GM12874 (cell line): ENCODE results near the gene CACTIN.

Experiments used
- CTCF ChIP-seq: IDR thresholded peaks from 2 replicates; pipeline ENCODE4 v1.5.1; 2011; ENCODE audit warnings: low read depth, mild to moderate bottlenecking, control low read depth, low read length, moderate library complexity; ENCODE audit not compliant: insufficient read depth

The CACTIN gene

DNA sequence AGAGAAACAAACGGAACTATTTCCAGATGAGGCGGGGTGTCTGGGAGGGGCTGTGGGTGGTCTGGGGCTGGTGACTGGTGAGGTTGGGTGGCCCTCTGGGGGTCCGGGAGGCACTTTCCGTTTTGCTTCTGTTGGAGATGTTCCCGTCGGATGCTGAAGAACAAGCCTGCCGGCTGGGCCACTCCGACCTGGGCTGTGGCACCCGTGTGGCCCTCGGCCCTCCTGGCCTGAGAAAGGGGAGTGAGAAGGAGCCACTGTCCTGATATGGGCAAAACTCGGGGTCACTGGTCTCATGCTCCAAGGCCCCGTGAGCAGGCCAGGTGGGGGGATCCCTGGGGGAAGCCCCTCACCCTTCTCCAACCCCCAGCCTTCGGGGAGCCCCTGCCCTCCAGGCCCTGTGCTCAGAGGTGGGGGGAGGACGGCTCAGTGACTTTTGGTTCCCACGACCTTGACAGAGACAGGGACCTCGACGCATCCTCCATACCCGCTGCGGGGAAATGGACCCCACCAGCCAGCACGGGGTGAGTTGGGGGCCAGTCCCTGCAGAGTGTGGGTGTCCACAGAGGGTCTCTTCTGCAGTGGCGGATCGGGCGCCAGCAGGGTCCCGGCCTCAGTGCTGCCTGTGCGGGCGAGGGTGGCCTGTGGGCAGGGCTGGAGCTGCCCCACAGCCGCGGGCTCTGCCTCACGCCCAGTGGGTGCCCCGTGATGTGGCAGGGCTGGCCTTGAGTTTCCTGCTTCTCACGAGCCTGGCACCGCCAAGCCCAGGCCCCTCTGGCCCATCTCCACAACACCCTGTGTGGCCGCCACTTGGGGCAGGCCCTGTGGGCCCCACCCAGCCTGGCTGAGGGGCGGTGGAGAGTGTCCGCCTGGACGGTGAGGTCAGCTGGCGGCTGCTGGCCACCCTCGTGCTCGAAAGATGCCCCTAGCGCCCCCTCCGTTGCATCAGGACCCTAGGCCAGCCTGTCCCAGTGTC lies 15.6 kb downstream of the CACTIN start:
- TF ChIP-seq CTCF, result no peak

DNA sequence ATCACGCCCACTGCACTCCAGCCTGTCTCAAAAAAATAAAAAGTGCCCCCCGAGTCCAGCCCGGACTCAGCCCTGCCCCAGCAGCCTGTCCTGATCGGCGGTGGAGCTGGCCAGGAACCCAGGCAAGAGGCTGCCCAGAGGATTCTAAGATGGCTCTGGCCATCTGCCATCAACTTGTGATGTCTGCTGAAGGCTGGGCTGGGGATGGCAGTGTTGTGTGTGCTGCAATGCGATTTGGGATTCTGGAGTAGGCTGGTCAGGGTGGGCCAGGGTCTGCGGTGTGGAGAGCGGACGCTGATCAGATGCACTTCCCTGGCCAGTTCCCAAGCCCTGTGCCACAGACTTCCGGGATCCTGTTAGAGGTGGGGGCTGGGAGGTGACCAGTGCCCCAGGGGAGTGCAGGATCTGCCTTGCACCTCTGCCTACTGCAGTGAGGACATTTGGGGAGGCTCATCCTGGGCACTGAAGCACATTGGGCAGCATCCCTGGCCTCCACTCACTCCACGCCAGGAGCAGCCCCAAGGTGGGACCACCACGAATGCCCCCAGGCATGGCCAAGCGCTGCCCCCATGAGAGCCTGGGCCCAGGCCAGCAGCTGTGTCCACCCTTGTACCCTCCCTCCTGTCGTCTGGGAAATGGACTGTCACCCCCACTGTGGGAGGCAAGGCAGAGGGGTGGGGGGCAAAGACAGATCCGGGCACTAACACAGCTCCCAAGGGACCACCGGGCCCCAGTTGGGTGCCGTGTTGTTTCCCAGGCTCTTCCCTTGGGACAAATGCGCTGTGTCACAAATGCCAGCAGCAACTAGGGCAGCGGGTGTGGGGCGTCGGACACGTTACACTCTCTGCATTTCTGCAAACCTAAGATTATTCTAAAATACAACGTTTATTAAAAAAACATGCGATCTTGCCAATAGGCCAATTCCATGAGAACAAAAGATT lies 16.5 kb downstream of the CACTIN start:
- TF ChIP-seq CTCF, result no peak

DNA sequence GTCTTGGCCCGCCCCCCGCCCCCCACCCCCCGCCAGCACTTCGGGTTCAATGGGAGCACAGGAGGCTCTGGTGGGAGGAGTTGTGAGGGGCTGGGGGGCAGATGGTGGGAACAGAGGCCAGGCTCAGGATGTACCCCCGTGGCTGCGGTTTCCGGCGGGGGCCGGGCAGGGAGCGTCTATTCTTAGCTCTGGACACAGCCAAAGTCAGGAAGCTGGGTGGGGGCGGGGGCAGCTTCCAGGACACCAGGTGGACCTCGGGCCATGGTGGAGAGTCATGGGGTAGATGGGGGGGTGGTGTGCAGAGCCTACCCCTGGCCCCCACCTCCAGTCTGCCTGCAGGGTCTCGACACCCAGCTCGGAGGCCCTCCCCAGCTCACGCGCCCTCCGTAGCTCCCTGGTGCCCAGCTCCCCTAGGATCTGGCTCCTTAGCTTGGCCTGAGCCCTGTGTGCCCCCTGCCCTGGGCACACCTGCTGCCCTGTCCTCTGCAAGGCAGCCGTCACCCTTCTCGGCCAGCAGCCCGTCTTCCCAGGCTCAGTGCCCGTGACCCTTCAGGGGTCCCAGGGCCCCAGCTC lies 17.8 kb downstream of the CACTIN start:
- no peak for TF ChIP-seq CTCF

DNA sequence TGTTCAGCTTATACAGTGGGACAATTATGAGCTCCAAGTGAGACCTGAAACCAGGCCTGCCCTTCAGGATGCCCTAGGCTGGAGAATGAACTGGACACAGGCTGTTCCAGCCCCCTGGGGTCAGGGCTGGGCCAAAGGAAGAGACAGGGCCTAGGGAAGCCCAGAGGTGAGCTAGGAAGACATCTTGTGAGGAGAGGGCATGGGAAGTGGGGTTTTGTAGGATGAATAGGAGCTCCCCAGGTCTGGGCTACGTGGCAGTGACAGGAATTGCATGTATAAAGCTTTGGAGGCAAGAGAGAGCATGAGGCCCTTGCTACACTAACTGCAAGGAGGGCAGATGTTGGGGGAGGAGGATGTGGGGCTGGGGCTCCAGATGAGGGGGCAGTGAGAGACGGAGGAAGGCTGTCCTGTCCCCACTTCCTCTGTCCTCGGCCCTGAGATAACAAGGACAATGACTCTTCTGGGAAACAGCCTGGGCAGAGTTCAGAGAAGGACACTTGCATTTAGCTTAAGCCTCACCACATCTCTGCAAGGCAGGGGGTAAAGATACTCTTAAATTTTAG lies 18.4 kb downstream of the CACTIN start:
- TF ChIP-seq CTCF, result no peak

DNA sequence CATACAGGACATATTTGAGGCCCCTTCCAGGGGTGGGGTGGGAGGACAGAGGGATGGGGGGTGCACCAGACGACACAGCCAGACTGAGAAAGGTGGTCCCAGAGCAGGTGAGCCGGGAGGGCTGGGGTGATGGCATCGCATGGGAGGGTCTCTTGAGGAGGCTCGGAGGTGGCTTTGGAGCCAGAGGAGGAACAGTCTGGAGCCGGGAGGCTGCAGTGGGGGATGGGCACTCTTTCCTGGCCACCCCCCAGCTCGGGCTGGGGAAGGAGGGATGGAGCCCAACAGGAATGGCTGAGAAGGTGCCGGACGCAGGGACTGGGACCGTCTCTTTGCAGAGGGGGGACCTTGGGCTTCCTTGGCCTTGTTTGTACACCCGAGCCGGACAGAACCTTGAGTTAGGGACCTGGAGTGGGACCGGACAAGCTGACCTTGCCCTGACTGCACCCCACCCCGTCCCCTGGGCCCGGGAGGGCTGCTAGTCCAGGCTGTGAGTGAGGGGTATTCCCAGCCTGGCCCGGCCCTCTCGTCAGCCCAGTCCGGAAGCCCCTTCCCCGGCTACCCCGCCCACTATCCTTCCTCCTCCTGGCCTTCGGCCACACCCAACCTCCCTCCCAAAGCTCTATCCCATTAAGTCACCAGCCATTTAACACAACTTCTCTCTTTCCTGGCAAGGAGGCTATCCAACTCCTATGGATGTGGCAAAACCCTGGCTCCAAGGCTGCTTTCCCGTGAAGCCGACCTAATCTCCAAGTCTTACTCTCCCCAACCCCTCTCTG lies 19.1 kb downstream of the CACTIN start:
- TF ChIP-seq CTCF, result no peak

- no peak for TF ChIP-seq CTCF
These were observed 19.8 kb downstream of the CACTIN start, which contains the start of gene TBXA2R for GRCh38 chr19:3606690-3607289. Gene TBXA2R (minus strand): TSS chr19:3606875. CDS start chr19:3600634, 6,241 bp downstream.
